HepG2 (cell line): ENCODE results near the gene KRT36.

Experiments
- EP300 ChIP-seq, 3 experiments: sonication (generic) in 1 of 3; formaldehyde crosslinking in 1 of 3; IDR thresholded peaks; 2 replicates each; pipeline versions ENCODE4 v1.5.1 to v1.6.1; 2011 to 2020; ENCODE audit warnings: low read depth in 2 of 3, low read length in 2 of 3, borderline replicate concordance in 1 of 3, improper control_type of control experiment in 1 of 3, mild to moderate bottlenecking in 1 of 3, missing genetic modification reagents in 1 of 3, moderate library complexity in 1 of 3
- HNF1B ChIP-seq: sonication (generic); formaldehyde crosslinking; IDR thresholded peaks from 2 replicates; pipeline ENCODE4 v1.5.1; 2020; ENCODE audit warnings: mild to moderate bottlenecking, moderate library complexity, missing genetic modification reagents

- TF ChIP-seq EP300 (IDR thresholded peaks at IDR 0.05; ENCODE audit: low read depth in 2 of 2, low read length in 2 of 2) (no peak), EP300 (CRISPR knock-in tag; IDR thresholded peaks at IDR 0.05; ENCODE audit: borderline replicate concordance) (no peak), HNF1B (CRISPR knock-in tag) (no peak)
Observed at GRCh38 chr17:41474863-41475262, 14.8 kb downstream of the KRT36 start.
